CD14-positive monocyte (primary cell): ENCODE results near the gene CYBRD1. TPM values are rescaled to one million over a fixed set of nuclear protein-coding genes. Genes with fewer than 3 reads are reported as not detected.

ENCODE experiments used
- DNase-seq, 3 donors: peaks; one replicate each; pipeline ENCODE4 v3.0.0-alpha.2; 2011 to 2022
- H2AFZ ChIP-seq: 2 replicates; pipeline ENCODE4 v1.6.0; 2012; ENCODE audit warnings: mild to moderate bottlenecking, low read depth, low read length, inconsistent platforms; ENCODE audit not compliant: insufficient read depth, poor library complexity, severe bottlenecking
- H3K27ac ChIP-seq, 2 donors: 1 replicate in 1 of 2; 2 replicates in 1 of 2; pipeline ENCODE4 v1.5.1; 2012 to 2013; ENCODE audit warnings: low read length in 2 of 2, control low read depth in 1 of 2, inconsistent platforms in 1 of 2, low read depth in 1 of 2, mild to moderate bottlenecking in 1 of 2
- H3K27me3 ChIP-seq, 2 donors: one replicate each; pipeline versions ENCODE4 v1.6.0 to v1.6.1; 2011 to 2013; ENCODE audit warnings: low read length in 2 of 2; ENCODE audit not compliant: control insufficient read depth in 2 of 2, insufficient read depth in 2 of 2
- H3K36me3 ChIP-seq, 2 donors: replicated peaks in 1 of 2; 1 replicate in 1 of 2; 2 replicates in 1 of 2; pipeline versions ENCODE4 v1.5.1 to v1.6.1; 2012 to 2013; ENCODE audit warnings: low read length in 2 of 2, control low read depth in 1 of 2, inconsistent platforms in 1 of 2, mild to moderate bottlenecking in 1 of 2; ENCODE audit not compliant: insufficient read depth in 2 of 2, control insufficient read depth in 1 of 2
- H3K4me1 ChIP-seq, 2 donors: 1 replicate in 1 of 2; 2 replicates in 1 of 2; pipeline versions ENCODE4 v1.5.1 to v1.6.1; 2012 to 2013; ENCODE audit warnings: low read length in 2 of 2, control low read depth in 1 of 2, inconsistent platforms in 1 of 2, mild to moderate bottlenecking in 1 of 2, moderate library complexity in 1 of 2; ENCODE audit not compliant: insufficient read depth in 2 of 2, control insufficient read depth in 1 of 2
- H3K4me2 ChIP-seq: replicated peaks from 2 replicates; pipeline ENCODE3; 2012; ENCODE audit warnings: low read length, moderate library complexity, mild to moderate bottlenecking; ENCODE audit not compliant: poor library complexity, severe bottlenecking; ENCODE audit errors: extremely low read depth
- H3K4me3 ChIP-seq, 3 experiments: fragments of 200-600 bp in 1 of 3; sonication (generic) in 1 of 3; replicated peaks in 1 of 3; 1 replicate in 2 of 3; 2 replicates in 1 of 3; pipeline ENCODE4 v1.5.1; 2011 to 2013; ENCODE audit warnings: low read length in 3 of 3, mild to moderate bottlenecking in 3 of 3, control low read depth in 2 of 3, low read depth in 2 of 3, inconsistent platforms in 1 of 3, moderate library complexity in 1 of 3
- H3K79me2 ChIP-seq: 2 replicates; pipeline ENCODE4 v1.6.0; 2012; ENCODE audit warnings: mild to moderate bottlenecking, control low read depth, inconsistent platforms, low read length, moderate library complexity; ENCODE audit not compliant: insufficient read depth
- H3K9ac ChIP-seq: 2 replicates; pipeline ENCODE4 v1.6.0; 2017; ENCODE audit warnings: low read length, mild to moderate bottlenecking; ENCODE audit not compliant: insufficient read depth, poor library complexity, severe bottlenecking
- H3K9me3 ChIP-seq, 2 donors: replicated peaks in 1 of 2; 1 replicate in 1 of 2; 2 replicates in 1 of 2; pipeline versions ENCODE4 v1.5.1 to v1.6.1; 2012 to 2013; ENCODE audit warnings: low read length in 2 of 2, control low read depth in 1 of 2; ENCODE audit not compliant: control insufficient read depth in 1 of 2, insufficient read depth in 1 of 2
- H4K20me1 ChIP-seq: 2 replicates; pipeline ENCODE4 v1.6.0; 2012; ENCODE audit warnings: mild to moderate bottlenecking, low read length, control low read depth, moderate library complexity; ENCODE audit not compliant: insufficient read depth
- H3K27ac Mint-ChIP-seq, 7 donors: one replicate each; pipeline ENCODE4 v1.8.0; 2020; ENCODE audit warnings: mild to moderate bottlenecking in 7 of 7, mixed read lengths in 7 of 7, moderate library complexity in 6 of 7, inconsistent platforms in 2 of 7
- H3K27me3 Mint-ChIP-seq, 3 donors: one replicate each; pipeline ENCODE4 v1.8.0; 2021 to 2022; ENCODE audit warnings: low read depth in 3 of 3, mild to moderate bottlenecking in 3 of 3, mixed read lengths in 3 of 3, moderate library complexity in 3 of 3, inconsistent platforms in 1 of 3
- H3K36me3 Mint-ChIP-seq, 2 donors: one replicate each; pipeline ENCODE4 v1.8.0; 2020; ENCODE audit warnings: mixed read lengths in 2 of 2, inconsistent platforms in 1 of 2, mild to moderate bottlenecking in 1 of 2
- H3K4me1 Mint-ChIP-seq: one replicate; pipeline ENCODE4 v1.8.0; 2020; ENCODE audit warnings: mild to moderate bottlenecking, mixed read lengths
- H3K4me3 Mint-ChIP-seq, 2 donors: one replicate each; pipeline ENCODE4 v1.8.0; 2020; ENCODE audit warnings: mild to moderate bottlenecking in 2 of 2, mixed read lengths in 2 of 2, moderate library complexity in 1 of 2
- H3K9me3 Mint-ChIP-seq, 7 donors: one replicate each; pipeline ENCODE4 v1.8.0; 2020 to 2022; ENCODE audit warnings: mixed read lengths in 7 of 7, mild to moderate bottlenecking in 6 of 7, moderate library complexity in 6 of 7, inconsistent platforms in 2 of 7
- whole genome bisulfite sequencing: methylation state at CpG from one replicate; pipeline ENCODE4 v1.1.5; 2013; ENCODE audit warnings: missing lambda C conversion rate; ENCODE audit not compliant: insufficient coverage; 5-methylcytosine and 5-hydroxymethylcytosine counted together
- intact Hi-C, 2 donors: fragments of 100-400 bp; cut with micrococcal nuclease; formaldehyde crosslinking; loops; one replicate each; pipeline versions ENCODE4 v1.15.0 to v1.15.1; 2023
- polyA plus RNA-seq, 3 donors: library from polyadenylated mRNA; depleted of rRNA in 1 of 3; unstranded in 2 of 3; stranded (reverse) in 1 of 3; fragments of 300-500 nt in 2 of 3; fragments of >200 nt in 1 of 3; fragmentation: Illumina TruSeq in 2 of 3; gene quantifications; 1 replicate in 2 of 3; 2 replicates in 1 of 3; pipeline ENCODE4 v1.2.3, GENCODE V29; 2012 to 2021
- TF ChIP-seq, protein P1 (sequence below): fragments of 200-600 bp; IDR thresholded peaks from one replicate; pipeline ENCODE4 v1.8.0; 2022; ENCODE audit warnings: antibody characterized with exemption, mild to moderate bottlenecking

Gene CYBRD1
- polyA plus RNA-seq, 3 donors: 21.7 to 61.0 (median 47.3) TPM

DNA sequence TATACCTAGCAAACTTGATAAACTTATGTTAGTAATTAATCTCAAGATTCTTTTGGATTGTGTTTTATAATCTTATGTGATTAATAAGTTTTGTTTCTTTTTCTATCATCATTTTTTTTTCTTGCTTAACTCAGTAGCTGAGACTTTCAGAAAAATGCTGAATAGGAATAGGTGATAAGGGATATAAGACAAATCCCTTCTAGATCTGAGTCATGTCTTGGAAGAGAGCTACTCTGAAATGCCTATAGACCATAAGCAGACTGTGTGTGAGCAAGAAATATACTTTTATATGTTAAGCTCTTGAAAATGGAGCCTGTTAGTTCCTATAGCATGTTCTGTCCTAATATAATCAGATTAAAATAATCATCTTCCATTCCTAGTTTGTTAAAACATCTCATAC lies 29.6 kb downstream of the CYBRD1 start:
- Histone ChIP-seq H3K27me3 (no peaks in the 10 kb centered on the region), H3K79me2 (no peaks in the 10 kb centered on the region), H3K27ac (no peak overlapping the region), H3K9me3 (no peaks in the 10 kb centered on the region), H4K20me1 (no peaks in the 10 kb centered on the region), H3K4me2 (no peak overlapping the region), H3K36me3 (peaks cover 15 to 56% of the 10 kb centered on the region in 2 donors), H3K4me1 (peaks cover 0 to 3% of the 10 kb centered on the region in 2 donors), H3K9ac (no peak overlapping the region), H3K4me3 (no peak overlapping the region), H2AFZ (no peak overlapping the region)
- Mint-ChIP-seq H3K27me3 (no peaks in the 10 kb centered on the region), H3K9me3 (no peaks in the 10 kb centered on the region), H3K27ac (no peak overlapping the region), H3K36me3 (peaks cover 35 to 43% of the 10 kb centered on the region in 2 donors), H3K4me3 (no peak overlapping the region), H3K4me1 (peaks cover 9% of the 10 kb centered on the region)
- DNase-seq: no peak
- intact Hi-C loops: no loop called here
- TF ChIP-seq, protein P1, sequence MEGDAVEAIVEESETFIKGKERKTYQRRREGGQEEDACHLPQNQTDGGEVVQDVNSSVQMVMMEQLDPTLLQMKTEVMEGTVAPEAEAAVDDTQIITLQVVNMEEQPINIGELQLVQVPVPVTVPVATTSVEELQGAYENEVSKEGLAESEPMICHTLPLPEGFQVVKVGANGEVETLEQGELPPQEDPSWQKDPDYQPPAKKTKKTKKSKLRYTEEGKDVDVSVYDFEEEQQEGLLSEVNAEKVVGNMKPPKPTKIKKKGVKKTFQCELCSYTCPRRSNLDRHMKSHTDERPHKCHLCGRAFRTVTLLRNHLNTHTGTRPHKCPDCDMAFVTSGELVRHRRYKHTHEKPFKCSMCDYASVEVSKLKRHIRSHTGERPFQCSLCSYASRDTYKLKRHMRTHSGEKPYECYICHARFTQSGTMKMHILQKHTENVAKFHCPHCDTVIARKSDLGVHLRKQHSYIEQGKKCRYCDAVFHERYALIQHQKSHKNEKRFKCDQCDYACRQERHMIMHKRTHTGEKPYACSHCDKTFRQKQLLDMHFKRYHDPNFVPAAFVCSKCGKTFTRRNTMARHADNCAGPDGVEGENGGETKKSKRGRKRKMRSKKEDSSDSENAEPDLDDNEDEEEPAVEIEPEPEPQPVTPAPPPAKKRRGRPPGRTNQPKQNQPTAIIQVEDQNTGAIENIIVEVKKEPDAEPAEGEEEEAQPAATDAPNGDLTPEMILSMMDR: no peak

DNA sequence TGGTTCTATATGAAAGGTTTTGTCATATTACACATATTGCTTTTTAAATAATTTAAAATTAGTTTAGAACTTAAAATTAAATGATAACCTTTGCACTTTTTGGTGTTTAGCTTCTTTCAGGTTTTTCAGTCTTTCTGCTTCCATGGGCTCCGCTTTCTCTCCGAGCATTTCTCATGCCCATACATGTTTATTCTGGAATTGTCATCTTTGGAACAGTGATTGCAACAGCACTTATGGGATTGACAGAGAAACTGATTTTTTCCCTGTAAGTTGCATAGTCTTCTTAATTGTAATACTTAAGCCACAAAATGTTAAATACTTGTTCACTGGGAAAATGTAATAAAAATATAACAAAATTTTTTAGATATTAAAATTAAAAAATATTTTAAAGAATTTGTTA lies 31.0 kb downstream of the CYBRD1 start:
- Mint-ChIP-seq H3K4me3 (no peak overlapping the region), H3K4me1 (no peaks in the 10 kb centered on the region), H3K27me3 (no peaks in the 10 kb centered on the region), H3K36me3 (peaks cover 35 to 43% of the 10 kb centered on the region in 2 donors), H3K9me3 (no peaks in the 10 kb centered on the region), H3K27ac (no peak overlapping the region)
- no peaks in the 10 kb centered on the region for H3K9me3 ChIP-seq
- H3K36me3 ChIP-seq: peaks cover 15 to 64% of the 10 kb centered on the region in 2 donors
- no peaks in the 10 kb centered on the region for H3K27me3 ChIP-seq
- no peak overlapping the region for H3K4me2 ChIP-seq
- TF ChIP-seq, protein P1: no peak
- no CpG with 5 or more reads among the region's 2 CpGs for WGBS
- H3K9ac ChIP-seq: no peak overlapping the region
- no peak for DNase-seq
- H2AFZ ChIP-seq: no peak overlapping the region
- no peaks in the 10 kb centered on the region for H4K20me1 ChIP-seq
- H3K27ac ChIP-seq: no peak overlapping the region
- H3K79me2 ChIP-seq: no peaks in the 10 kb centered on the region
- intact Hi-C loops: no loop called here
- H3K4me1 ChIP-seq: no peaks in the 10 kb centered on the region
- H3K4me3 ChIP-seq: no peak overlapping the region
